GM12874 (cell line): Measurements from ENCODE around the gene EIF2A.

ENCODE experiments used
- TF ChIP-seq, protein P1 (sequence below): IDR thresholded peaks from 2 replicates; pipeline ENCODE4 v1.5.1; 2011; ENCODE audit warnings: low read depth, mild to moderate bottlenecking, control low read depth, low read length, moderate library complexity; ENCODE audit not compliant: insufficient read depth

The EIF2A gene

DNA sequence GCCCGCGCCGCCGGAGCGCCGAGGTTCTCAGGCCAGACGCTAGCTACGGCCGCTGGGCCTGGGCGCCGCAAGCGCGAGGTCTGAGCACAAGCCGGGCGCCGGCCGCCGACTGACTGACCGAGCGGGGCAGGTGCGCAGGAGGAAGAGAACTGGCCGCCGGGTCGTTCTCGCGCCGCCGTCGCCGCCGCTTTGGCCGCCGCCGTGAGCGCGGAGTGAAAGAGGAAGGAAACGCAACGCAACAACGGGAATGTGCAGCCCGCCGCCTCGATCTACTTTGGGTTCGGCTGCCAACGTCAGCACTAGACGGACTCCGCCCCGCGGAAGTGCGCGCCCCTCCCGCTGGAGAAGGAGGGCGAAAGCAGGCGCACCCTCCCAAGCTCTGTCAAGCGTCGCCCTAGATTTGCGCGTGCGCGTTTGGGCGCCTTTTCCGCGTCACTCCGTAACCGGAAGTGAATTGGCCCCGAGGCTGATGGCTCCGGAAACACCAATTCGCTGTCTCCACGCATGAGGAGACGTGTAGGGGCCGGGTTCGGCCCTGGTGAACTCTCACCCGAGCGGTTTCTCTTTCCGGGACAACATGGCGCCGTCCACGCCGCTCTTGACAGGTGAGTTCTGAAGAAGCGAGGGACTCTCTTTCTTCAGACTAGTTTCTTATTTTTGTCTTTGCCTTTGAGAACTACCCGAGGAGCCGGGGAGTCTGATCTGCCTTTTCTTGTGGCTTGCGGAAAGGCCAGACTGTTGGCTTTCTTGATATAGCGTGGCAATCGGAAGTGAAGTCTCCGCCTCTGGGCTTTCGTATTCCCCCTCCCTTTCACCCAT is at the start of gene EIF2A, which contains the start of gene SERP1:
TSS of gene EIF2A (plus strand) at position 562 of the 819 bp plus-strand sequence. CDS start at position 578, 16 bp downstream.
TSS of gene SERP1 (minus strand) at position 271 of the 819 bp plus-strand sequence. CDS start 361 bp downstream, outside the sequence.
- TF ChIP-seq, protein P1, sequence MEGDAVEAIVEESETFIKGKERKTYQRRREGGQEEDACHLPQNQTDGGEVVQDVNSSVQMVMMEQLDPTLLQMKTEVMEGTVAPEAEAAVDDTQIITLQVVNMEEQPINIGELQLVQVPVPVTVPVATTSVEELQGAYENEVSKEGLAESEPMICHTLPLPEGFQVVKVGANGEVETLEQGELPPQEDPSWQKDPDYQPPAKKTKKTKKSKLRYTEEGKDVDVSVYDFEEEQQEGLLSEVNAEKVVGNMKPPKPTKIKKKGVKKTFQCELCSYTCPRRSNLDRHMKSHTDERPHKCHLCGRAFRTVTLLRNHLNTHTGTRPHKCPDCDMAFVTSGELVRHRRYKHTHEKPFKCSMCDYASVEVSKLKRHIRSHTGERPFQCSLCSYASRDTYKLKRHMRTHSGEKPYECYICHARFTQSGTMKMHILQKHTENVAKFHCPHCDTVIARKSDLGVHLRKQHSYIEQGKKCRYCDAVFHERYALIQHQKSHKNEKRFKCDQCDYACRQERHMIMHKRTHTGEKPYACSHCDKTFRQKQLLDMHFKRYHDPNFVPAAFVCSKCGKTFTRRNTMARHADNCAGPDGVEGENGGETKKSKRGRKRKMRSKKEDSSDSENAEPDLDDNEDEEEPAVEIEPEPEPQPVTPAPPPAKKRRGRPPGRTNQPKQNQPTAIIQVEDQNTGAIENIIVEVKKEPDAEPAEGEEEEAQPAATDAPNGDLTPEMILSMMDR: no peak

DNA sequence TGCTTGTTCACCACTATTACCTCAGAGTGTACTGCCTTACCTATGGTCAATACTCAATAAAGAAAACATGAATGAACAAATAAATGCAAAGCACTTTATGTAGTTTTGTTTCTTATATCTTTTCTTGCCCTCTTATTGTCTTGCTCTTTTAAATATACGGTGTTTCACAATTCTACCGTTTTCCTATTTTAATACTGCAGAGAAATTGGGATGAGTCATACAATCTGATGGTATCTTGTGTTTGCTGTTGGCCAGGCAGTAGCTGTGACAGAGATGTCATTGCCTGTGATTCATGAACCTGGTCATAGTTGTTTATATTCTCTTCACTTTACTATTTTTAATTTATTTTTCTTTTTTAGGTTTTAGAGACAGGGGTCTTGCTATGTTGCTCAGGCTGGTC is 48.6 kb upstream of the EIF2A start:
- TF ChIP-seq, protein P1: no peak

DNA sequence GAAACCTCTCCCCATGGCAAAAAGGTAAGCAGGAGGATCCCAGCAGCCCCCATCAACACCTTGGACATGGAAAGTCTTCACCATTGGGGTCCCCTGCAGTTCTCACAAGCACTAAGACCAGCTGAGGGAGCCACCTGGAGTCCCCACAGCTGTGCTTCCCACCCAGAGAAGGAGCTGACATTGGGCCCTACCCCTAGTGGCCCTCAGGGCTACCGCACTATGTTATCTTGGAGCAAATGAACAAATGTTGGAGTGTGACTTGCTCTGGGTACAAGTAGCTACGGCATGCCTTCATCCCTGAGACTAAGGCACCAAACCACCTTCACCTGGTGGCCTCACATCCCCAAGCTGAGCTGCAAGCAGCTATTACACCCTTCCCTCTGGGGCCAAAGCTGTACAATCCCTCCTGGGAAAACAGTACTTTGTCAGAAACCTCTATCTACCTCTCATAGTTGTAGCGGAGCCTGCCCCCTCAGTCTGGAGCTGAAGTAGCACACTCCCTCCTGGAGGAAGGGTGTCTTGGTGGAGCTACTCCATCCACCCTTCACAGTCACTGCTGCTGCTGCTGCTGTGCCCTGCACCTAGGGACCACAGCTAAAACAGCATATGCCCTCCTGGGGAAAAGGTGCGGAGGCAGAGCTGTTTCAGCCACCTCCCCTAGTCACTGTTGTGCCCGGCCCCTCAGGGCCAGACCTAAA is 43.0 kb upstream of the EIF2A start:
- TF ChIP-seq, protein P1: 0 out of 2 replicates have a peak, but pooled peaks have one; percentile 5

DNA sequence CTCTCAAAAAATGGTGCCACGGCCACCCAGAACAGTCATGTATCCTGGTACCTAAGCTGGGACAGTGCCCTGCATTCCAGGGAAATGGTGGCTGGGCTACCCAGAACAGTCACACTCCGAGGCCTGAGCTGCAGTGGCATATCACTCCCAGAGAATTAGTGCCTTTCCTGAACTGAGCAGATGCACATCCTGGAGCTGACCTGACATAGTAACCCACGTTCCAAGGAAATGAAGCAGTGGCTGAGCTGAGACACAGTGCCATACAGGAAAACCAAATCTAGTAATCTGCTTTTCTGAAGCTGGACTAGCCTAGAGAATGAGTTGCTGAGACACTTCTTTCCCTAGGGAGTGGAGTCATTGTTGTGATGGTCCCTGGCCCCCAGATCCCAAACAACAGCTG is 42.1 kb upstream of the EIF2A start:
- TF ChIP-seq, protein P1: no peak

DNA sequence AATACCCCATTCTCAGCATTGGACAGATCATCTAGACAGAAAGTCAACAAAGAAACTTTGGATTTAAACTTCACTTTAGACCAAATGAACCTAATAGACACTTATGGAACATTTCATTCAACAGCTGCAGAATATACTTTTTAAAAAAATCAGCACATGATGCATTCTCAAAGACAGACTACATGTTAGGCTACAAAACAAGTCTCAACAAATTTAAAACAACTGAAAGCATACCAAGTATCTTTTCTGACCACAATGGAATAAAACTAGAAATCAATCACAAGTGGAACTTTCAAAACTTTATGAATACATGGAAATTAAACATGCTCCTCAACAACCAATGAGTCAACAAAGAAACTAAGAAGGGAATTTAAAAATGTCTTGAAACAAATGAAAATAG is 38.2 kb upstream of the EIF2A start:
- TF ChIP-seq, protein P1: no peak

DNA sequence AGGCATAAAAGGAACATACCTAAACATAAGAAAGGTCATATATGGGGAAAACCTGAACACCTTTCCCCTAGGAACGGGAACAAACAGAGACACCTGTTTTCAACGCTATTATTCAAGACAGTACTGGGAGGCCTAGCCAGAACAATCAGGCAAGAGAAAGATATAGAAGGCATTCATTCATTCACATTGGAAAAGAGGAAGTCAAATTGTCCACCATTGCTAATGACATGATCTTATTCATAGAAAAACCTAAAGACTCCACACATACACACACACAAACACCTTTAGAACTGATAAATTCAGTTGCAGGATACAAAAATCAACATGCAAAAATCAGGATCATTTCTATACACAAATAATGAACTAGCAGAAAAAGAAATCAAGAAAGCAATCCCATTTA is 36.8 kb upstream of the EIF2A start:
- TF ChIP-seq, protein P1: no peak

DNA sequence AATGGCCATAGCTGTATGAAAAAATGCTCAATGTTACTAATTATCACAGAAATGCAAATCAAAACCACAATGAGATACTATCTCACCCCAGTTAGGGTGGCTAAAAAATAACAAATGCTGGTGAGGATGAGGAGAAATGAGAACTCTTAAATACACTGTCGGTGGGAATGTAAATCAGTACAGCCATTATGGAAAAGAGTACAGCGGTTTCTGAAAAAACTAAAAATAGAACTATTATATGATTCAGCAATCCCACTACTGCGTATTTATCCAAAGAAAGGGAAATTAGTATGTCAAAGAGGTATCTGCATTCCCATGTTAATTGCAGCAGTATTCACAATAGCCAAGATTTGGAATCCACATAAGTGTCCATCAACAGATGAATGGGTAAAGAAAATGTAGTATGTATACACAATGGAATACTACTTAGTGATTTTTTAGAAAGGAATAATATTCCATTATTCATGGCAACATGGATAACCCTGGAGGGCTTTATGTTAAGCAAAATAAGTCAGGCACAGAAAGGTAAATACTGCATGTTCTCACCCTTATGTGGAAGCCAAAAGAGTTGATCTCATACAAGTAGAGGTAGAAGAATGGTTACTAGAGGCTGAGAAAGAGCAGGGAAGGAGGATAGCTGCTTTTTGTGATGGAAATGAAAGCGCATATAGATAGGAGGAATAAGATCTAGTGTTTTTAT is 35.3 kb upstream of the EIF2A start:
- TF ChIP-seq, protein P1: no peak
